Gastrocnemius medialis (tissue), 4 donors: Measurements from ENCODE around the gene CELF4. TPM values are rescaled to one million over a fixed set of nuclear protein-coding genes. Genes with fewer than 3 reads are reported as not detected.

Experiments
- ATAC-seq, 2 donors: fragments of 150-250 bp; one replicate each; pipeline ENCODE4 v1.9.1; 2016
- DNase-seq, 2 donors: peaks; one replicate each; pipeline ENCODE4 v3.0.0-alpha.2; 2019
- H3K27ac ChIP-seq, 4 donors: fragments of 200-600 bp; sonication (generic); 1 replicate in 1 of 4; 2 replicates in 3 of 4; pipeline ENCODE4 v1.5.1; 2016 to 2018; ENCODE audit warnings: mild to moderate bottlenecking in 2 of 4, moderate library complexity in 1 of 4
- H3K27me3 ChIP-seq, 3 donors: fragments of 200-600 bp; sonication (generic) in 2 of 3; 1 replicate in 1 of 3; 2 replicates in 2 of 3; pipeline versions ENCODE4 v1.5.1 to v1.6.0; 2016 to 2019; ENCODE audit warnings: mild to moderate bottlenecking in 1 of 3, moderate library complexity in 1 of 3
- H3K36me3 ChIP-seq, 2 donors: fragments of 200-600 bp; sonication (generic) in 1 of 2; one replicate each; pipeline ENCODE4 v1.5.1; 2017 to 2018
- H3K4me1 ChIP-seq, 2 donors: fragments of 200-600 bp; sonication (generic) in 1 of 2; one replicate each; pipeline ENCODE4 v1.5.1; 2016 to 2017; ENCODE audit warnings: mild to moderate bottlenecking in 2 of 2
- H3K4me3 ChIP-seq, 4 donors: fragments of 200-600 bp; sonication (generic) in 3 of 4; 1 replicate in 1 of 4; 2 replicates in 3 of 4; pipeline ENCODE4 v1.5.1; 2016 to 2019; ENCODE audit warnings: mild to moderate bottlenecking in 2 of 4
- H3K9me3 ChIP-seq, 3 donors: fragments of 200-600 bp; sonication (generic) in 2 of 3; 1 replicate in 1 of 3; 2 replicates in 2 of 3; pipeline ENCODE4 v1.5.1; 2016 to 2019
- POLR2A ChIP-seq, 2 donors: fragments of 450-650 bp; IDR thresholded peaks; one replicate each; pipeline ENCODE4 v1.6.1; 2017; ENCODE audit warnings: antibody characterized with exemption in 2 of 2, mild to moderate bottlenecking in 2 of 2, moderate library complexity in 2 of 2
- in situ Hi-C, 4 donors: fragments of 200-750 bp; cut with MboI; loops; one replicate each; pipeline versions ENCODE4 v1.15.0 to v1.8.0; 2017; ENCODE audit warnings: low sequenced_read_pairs in 4 of 4
- intact Hi-C: fragments of 100-400 bp; cut with DNase I; formaldehyde crosslinking; loops from one replicate; pipeline ENCODE4 v1.15.1; 2023; ENCODE audit warnings: low total_unique reads
- total RNA-seq, 4 donors: library from RNA; depleted of rRNA; stranded (reverse); fragments of >200 nt; gene quantifications; one replicate each; pipeline versions ENCODE4 v1.1.0 to v1.2.3, GENCODE V29; 2016
- TF ChIP-seq, protein P1 (sequence below), 5 experiments: fragments of 450-650 bp in 3 of 5; fragments of 200-600 bp in 2 of 5; sonication (generic) in 2 of 5; IDR thresholded peaks in 4 of 5; conservative IDR thresholded peaks in 1 of 5; 1 replicate in 4 of 5; 2 replicates in 1 of 5; pipeline ENCODE4 v1.5.1; 2016 to 2019; ENCODE audit warnings: antibody characterized with exemption in 5 of 5, mild to moderate bottlenecking in 3 of 5, moderate library complexity in 3 of 5

Gene CELF4
- total RNA-seq, 4 donors from 2014 or later, result not detected

DNA sequence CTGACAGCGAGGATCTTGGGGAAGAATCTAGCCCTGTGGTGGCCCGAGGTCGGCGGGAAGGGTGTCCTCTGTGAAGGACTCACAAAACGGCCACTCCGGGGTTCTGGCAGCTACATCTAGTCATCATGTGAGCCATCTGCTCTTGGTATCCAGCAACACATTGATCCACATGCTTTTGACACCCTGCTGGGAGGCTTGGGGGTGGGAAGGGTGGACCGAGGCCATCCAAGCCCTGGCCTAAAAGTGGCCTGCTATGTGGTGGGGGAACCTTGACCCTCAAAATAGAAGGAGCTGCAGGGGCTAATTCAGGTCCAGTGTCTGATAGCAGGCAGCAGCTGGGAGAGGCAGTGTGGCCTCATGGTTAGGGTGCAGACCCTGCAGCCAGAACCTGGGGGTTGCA is 145.7 kb downstream of the CELF4 start:
- ATAC-seq (no peak), DNase-seq (no peak)
- TF ChIP-seq, protein P1, sequence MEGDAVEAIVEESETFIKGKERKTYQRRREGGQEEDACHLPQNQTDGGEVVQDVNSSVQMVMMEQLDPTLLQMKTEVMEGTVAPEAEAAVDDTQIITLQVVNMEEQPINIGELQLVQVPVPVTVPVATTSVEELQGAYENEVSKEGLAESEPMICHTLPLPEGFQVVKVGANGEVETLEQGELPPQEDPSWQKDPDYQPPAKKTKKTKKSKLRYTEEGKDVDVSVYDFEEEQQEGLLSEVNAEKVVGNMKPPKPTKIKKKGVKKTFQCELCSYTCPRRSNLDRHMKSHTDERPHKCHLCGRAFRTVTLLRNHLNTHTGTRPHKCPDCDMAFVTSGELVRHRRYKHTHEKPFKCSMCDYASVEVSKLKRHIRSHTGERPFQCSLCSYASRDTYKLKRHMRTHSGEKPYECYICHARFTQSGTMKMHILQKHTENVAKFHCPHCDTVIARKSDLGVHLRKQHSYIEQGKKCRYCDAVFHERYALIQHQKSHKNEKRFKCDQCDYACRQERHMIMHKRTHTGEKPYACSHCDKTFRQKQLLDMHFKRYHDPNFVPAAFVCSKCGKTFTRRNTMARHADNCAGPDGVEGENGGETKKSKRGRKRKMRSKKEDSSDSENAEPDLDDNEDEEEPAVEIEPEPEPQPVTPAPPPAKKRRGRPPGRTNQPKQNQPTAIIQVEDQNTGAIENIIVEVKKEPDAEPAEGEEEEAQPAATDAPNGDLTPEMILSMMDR (IDR thresholded peaks at IDR 0.05 in 4 of 5, conservative IDR thresholded peaks at IDR 0.05 in 1 of 5), result no peak
- TF ChIP-seq POLR2A (IDR thresholded peaks at IDR 0.05), result no peak
- no peaks in the 10 kb centered on the region for H3K27me3 ChIP-seq
- intact Hi-C loops, result no loop called here
- no peaks in the 10 kb centered on the region for H3K9me3 ChIP-seq
- in situ Hi-C loops, result no loop called here
- no peak overlapping the region for H3K27ac ChIP-seq
- H3K4me1 ChIP-seq, result no peaks in the 10 kb centered on the region
- no peaks in the 10 kb centered on the region for H3K36me3 ChIP-seq
- H3K4me3 ChIP-seq, result no peak overlapping the region

DNA sequence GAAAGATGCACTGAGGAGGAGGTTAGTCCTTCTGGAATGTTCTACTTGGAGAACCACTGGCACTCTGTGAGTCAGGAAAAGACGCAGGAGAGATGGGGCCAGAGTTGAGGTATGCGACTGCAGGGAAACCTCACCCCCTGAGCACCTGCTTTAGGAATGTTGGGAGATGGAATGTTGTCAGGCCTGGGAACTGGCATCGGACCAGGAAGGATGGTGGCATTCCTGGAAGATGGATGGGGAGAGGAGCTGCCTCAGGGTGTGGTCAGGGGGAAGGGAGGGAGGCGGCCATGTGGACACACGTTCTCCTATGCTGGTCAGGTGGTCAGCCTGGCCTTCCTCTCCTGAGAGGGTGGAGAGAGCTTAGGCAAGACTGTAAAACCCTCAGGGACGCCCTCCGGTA is 146.3 kb downstream of the CELF4 start:
- intact Hi-C loops, result no loop called here
- H3K27me3 ChIP-seq, result no peaks in the 10 kb centered on the region
- H3K9me3 ChIP-seq, result no peaks in the 10 kb centered on the region
- no peak overlapping the region for H3K4me3 ChIP-seq
- H3K36me3 ChIP-seq, result no peaks in the 10 kb centered on the region
- no peak overlapping the region for H3K27ac ChIP-seq
- in situ Hi-C loops, result no loop called here
- ATAC-seq (no peak), DNase-seq (no peak)
- no peak for TF ChIP-seq POLR2A (IDR thresholded peaks at IDR 0.05)
- TF ChIP-seq, protein P1 (IDR thresholded peaks at IDR 0.05 in 4 of 5, conservative IDR thresholded peaks at IDR 0.05 in 1 of 5), result no peak
- no peaks in the 10 kb centered on the region for H3K4me1 ChIP-seq

DNA sequence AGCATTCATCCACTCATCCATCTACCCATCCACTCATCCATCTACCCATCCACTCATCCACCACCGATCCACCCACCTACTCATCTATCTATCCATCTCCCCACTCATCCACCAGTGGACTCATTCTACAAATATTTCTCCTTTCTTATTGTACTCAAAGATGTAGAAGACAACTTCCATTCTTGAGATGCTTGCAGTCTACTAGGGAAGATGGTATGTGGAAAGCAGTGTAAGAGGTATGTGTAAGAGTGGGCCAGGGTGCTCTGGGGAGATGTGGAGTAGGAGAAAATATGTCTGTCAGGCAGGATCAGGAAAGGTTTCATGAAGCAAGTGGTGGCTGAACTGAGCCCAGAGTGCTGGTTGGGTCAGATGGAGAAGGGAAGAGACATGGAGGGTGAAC is 150.8 kb downstream of the CELF4 start:
- H3K4me3 ChIP-seq, result no peak overlapping the region
- intact Hi-C loops (no loop called here), in situ Hi-C loops (no loop called here)
- H3K27ac ChIP-seq, result no peak overlapping the region
- no peaks in the 10 kb centered on the region for H3K27me3 ChIP-seq
- TF ChIP-seq POLR2A (IDR thresholded peaks at IDR 0.05), result no peak
- TF ChIP-seq, protein P1 (IDR thresholded peaks at IDR 0.05 in 4 of 5, conservative IDR thresholded peaks at IDR 0.05 in 1 of 5), result no peak
- no peaks in the 10 kb centered on the region for H3K4me1 ChIP-seq
- no peaks in the 10 kb centered on the region for H3K36me3 ChIP-seq
- H3K9me3 ChIP-seq, result no peaks in the 10 kb centered on the region
- no peak for ATAC-seq
- DNase-seq, result no peak

DNA sequence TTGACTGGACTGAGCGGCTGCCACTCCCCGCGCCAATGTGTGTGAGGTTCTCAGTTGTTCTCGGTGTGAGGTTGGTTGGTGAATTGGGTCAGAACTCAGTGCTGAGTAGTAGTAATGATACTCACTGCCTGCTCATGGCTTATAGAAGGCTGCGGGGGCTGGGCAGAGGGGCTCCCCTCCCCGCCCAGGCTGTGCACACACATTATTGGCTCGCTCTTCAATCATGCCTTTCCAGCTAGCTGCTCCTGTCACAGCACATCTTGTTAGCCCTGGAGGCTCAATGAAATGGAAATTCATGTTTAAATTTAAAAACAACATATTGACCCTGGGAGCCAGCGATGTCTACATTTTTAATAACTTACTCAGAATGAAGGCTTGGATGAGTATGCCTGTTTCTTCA is 152.8 kb downstream of the CELF4 start:
- Histone ChIP-seq H3K9me3 (no peaks in the 10 kb centered on the region), H3K27me3 (no peaks in the 10 kb centered on the region), H3K4me1 (no peaks in the 10 kb centered on the region), H3K4me3 (no peak overlapping the region), H3K36me3 (no peaks in the 10 kb centered on the region), H3K27ac (no peak overlapping the region)
- in situ Hi-C loops (no loop called here), intact Hi-C loops (no loop called here)
- DNase-seq (no peak), ATAC-seq (no peak)
- no peak for TF ChIP-seq POLR2A (IDR thresholded peaks at IDR 0.05)

DNA sequence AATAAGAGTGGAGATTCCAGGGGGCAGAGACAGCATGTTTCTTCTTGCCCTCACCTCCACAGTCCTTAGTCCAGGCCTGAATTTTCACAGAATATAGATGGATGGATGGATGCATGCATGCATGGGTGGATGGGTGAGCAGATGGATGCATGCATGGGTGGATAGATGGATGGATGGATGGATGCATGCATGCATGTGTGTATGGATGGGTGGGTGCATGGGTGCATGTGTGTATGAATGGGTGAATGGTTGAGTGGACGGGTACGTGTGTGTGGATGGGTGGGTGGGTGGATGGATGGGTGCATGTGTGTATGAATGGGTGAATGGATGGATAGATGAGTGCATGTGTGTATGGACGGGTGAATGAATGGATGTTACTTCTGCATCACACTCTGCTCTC is 153.3 kb downstream of the CELF4 start:
- intact Hi-C loops, result no loop called here

More for the DNA sequence above, 153.3 kb downstream of the CELF4 start:
- no peak overlapping the region for H3K4me3 ChIP-seq
- TF ChIP-seq POLR2A (IDR thresholded peaks at IDR 0.05), result no peak
- TF ChIP-seq, protein P1 (IDR thresholded peaks at IDR 0.05 in 4 of 5, conservative IDR thresholded peaks at IDR 0.05 in 1 of 5), result no peak
- no peaks in the 10 kb centered on the region for H3K27me3 ChIP-seq
- H3K9me3 ChIP-seq, result no peaks in the 10 kb centered on the region
- H3K36me3 ChIP-seq, result no peaks in the 10 kb centered on the region
- DNase-seq (no peak), ATAC-seq (no peak)
- no peak overlapping the region for H3K27ac ChIP-seq
- no peaks in the 10 kb centered on the region for H3K4me1 ChIP-seq
- in situ Hi-C loops, result no loop called here
